Stromal cell of bone marrow (primary cell): ENCODE results near the gene KIAA1671.
A peak's percentile ranks its signal among the peaks of the same experiment; 100 is the strongest.

Source experiments
- DNase-seq: peaks from one replicate; pipeline ENCODE4 v3.0.0-alpha.2; 2012; ENCODE audit warnings: low read depth

KIAA1671 gene

GRCh38 chr22:25045159-25045558 is 92.6 kb downstream of the KIAA1671 start:
- no peak for DNase-seq

- DNase-seq, result no peak
Measured at GRCh38 chr22:25048071-25048470, 95.6 kb downstream of the KIAA1671 start.

DNA sequence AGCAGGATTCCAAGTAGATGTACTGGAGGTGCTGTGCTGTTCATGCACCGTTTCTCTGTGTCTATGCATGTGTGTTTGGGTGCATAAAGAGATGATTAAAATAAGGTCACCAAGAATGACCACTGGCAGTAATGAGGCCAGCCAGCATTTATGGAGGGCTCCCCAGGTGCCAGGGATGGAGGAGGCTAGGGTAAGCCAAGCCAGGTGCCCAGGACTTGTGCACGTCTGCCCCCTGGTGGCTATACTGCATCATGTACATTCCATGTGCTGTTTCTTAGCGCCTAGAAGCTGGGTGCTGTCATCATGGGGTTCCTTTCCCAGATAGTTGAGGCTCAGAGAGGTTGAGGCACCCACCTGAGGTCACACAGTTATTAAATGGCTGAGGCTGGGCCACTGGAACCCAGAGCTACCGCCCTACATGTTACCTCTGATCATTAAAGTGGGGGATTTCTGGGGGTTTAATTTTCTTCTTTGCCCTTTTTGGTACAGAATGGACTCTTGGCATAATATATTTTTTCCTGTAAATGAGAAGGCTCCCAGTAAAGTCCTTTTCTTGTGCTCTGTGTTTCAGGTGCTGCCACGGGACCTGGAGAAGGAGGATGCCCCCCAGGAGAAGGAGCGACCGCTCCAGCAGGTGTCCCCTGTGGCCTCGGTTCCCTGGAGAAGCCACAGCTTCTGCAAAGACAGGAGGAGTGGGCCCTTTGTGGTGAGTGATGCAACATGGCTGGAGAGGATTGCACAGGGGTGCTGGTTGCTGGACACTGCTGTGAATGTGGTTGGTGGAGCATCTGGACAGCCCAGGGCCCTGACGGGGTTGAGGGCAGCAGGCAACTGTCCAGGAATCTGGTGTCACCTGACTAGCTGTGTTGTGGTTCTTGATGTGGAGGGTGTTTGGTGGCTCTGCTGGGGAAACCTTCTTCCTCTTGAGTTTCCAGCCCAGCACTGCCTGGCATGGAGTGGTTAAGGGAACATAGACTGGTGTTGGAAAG is 96.4 kb downstream of the KIAA1671 start:
- no peak for DNase-seq

DNA sequence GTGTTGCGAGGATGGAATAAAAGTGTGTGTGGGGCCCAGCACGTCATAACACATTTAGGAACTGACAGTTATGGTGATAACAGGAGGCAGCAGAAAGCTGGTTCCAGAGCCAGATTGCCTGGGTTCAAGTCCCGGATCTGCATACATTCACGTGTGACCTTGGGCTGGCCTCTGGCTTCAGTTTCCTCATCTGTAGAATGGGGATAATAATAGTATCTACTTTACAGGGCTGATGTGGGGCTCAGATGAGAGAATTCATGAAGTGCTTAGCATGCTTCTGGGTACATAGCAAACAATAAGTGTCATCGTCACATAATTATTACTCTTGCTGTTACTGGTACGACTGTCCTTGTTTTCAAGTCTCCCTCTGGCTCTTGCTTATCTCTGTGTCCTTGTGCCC is 97.3 kb downstream of the KIAA1671 start:
- no peak for DNase-seq

GRCh38 chr22:25050566-25050965 is 98.0 kb downstream of the KIAA1671 start:
- DNase-seq, result no peak

DNA sequence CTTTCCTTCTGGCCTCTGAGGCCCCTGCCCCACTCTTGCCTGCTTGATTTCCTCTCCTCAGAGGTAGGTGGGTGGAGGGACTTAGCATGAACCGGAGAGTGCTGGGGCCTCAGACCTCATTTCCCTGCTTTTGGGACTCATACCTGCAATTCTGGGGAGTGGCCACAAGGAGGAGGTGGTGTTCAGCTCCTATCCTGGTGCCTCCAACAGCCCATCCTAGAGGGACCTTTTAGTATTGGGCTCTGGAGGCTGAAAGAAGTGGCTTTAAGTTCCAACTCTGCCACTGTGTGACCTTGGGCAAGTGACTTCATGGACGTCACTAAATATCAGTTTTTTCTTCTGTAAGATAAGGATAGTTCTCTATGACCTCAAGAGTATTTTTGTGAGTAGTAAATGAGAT is 98.6 kb downstream of the KIAA1671 start:
- DNase-seq, result no peak

GRCh38 chr22:25051983-25052710 is 99.6 kb downstream of the KIAA1671 start:
- no peak for DNase-seq

DNA sequence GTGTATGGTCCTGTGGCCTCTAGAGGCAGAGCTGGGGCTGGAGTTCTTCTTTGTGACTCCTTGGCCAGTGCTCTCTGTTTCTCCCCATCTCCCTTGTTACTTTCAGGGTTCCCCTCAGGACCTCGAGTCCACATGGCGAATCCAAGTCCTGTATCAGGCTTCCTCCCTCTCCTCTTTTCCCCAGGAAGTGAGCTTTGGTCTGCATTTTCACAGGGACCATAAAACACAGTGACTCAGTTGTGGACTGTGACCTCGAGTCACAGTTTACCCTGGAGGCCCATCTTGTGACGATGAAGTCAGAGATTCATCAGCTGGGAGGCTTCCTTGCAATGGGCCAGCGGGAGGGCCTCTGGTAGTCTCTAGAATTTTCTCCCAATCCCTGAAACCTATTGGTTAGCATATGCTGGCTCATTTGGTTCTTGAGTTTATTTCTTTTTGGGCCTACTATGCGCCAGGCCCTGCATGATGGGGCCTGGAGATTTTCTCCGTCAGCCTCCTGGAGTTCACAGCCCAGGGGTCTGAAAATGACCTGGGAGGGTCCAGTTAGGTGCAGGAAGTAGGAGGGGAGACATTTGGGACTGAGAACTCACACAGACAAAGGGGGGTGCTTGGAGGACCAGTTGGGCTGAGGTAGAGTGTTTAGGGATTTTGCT is 100.8 kb downstream of the KIAA1671 start:
- peak; percentile 50 for DNase-seq

DNA sequence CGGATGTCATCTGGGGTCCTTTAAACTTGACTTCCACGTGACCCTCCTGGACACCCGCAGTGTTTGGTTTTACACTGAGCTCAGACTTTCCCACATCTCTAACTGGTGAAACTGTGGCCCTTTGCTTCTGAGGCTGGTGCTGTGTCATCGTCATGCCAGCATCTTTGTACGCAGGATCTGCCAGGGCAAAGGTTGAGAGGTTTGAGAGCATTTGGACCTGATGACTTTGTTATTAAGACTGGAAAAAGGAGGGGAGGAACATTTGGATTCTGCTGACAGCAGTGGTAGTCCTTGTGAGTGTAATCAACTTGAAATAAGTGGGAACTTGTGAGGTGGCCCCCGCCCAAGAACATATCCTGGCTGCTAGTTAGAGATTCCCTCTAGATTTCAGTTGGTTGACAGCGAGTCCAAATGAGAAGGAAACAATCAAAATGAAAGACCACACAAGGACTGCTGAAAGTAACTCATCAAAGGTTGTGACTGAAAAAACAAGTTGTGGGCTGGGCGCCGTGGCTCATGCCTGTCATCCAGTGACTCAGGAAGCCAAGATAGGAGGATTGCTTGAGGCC is 102.5 kb downstream of the KIAA1671 start:
- no peak for DNase-seq

- DNase-seq, result no peak
Measured at GRCh38 chr22:25057013-25057881, 104.7 kb downstream of the KIAA1671 start.

- DNase-seq, result no peak
Measured at GRCh38 chr22:25059438-25059837, 106.9 kb downstream of the KIAA1671 start.

GRCh38 chr22:25060522-25061071 is 108.1 kb downstream of the KIAA1671 start:
- no peak for DNase-seq

- no peak for DNase-seq
Measured at GRCh38 chr22:25061134-25061533, 108.6 kb downstream of the KIAA1671 start.

GRCh38 chr22:25061605-25062376 is 109.3 kb downstream of the KIAA1671 start:
- no peak for DNase-seq

GRCh38 chr22:25062386-25063085 is 110.0 kb downstream of the KIAA1671 start:
- DNase-seq, result no peak

DNA sequence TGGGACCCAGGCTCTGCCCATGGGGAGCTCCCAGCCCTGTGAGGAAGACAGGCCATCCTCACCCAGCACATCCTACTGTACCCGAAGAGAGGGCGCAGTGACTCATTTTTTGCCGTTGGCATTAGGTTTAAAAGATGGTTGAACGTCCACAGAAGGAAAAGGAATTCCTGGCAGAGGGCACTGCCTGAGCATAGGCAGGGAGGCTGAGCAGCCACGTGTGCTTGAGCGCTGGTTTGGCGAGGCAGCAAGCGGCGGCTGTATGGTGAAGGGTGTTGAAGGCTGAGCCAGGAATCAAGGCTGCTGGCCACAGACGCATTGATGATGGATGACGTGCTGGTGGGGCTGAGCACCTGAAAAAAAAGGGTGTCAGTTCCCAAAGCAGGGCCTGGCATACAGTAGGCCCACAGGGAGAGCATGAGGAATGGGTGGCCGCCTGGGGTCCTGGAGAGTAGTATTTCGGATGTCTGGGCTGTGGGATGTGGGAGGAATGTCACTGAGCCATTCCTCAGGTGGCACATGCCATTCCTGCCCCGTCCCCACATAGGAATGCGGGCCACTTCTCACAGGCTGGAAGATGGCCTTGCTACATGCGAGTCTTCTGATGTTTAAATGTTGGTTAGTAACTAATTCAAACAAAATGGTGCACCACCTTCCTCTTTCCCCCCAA is 112.5 kb downstream of the KIAA1671 start:
- no peak for DNase-seq

DNA sequence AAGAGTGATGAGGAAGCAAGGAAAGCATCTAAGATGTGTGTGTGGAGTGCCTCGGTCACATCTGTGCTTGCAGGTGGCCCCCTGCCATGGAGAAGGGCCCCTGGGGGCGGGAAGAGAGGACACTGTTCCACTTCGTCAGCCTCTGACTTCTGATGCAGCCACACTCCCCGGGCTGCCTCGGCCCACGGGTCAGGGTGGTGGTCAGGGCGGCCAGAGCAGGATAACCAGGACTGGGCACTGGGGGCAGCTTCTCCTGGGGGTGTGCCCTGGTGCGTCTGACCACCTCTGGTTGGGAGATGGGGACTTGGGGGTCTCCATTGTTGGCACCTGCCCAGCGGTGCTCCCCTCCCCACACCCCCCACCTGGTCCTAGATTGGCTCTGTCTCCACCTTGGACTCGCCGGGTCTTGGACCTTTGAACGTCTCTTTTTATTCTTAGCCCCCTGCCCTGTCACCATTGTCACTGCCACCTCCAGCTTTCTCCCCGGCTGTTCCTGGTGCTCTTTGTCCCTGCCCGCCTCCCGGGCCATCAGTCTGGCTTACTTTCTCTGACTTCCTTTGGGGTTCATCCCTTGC is 114.4 kb downstream of the KIAA1671 start:
- no peak for DNase-seq

GRCh38 chr22:25067851-25068421 is 115.4 kb downstream of the KIAA1671 start:
- no peak for DNase-seq
